Stimulated activated CD8-positive, alpha-beta memory T cell treated with anti-CD3 and anti-CD28 coated beads, Interleukin-15, amount 100 ng/mL, for 1 hour (primary cell): ENCODE data around the gene IL1RN.

ENCODE experiments used
- DNase-seq: peaks from one replicate; pipeline ENCODE4 v3.0.0-alpha.2; 2020; ENCODE audit warnings: low read depth

Gene IL1RN

GRCh38 chr2:113104054-113104611 lies 23.3 kb upstream of the IL1RN start:
- no peak for DNase-seq

DNA sequence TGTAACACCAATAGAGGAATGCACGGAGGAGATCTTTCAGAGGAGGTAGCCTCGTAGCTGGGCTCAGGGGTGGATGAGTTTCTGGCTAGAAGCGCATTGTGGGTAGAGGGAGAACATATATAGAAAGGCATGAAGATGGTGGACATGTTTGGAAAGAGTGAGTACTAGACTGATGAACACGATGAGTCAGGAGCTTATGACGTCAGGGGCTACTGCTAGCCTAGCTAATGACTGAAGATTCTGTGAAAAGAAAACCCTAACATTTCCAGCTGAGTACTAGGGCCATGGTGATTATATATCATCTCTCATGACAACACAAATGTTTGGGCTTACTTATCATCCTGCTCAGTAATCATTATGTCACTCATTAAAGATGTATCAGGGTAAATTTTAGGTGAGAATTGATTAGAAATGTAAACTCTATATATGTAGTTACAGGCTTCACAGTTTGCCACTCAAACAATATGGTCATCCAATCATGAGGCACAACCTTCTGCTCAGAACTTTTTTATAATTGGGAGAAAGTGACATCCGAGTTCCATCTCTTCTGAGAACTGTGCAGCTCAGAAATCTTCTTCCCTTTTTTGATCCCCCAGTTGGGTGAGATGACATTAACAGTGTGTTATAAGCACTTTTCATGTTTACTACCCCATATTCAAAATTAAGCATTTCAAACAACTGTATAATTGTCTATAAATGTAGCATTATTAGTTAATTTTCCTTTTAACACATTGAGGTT lies 22.2 kb upstream of the IL1RN start:
- no peak for DNase-seq

DNA sequence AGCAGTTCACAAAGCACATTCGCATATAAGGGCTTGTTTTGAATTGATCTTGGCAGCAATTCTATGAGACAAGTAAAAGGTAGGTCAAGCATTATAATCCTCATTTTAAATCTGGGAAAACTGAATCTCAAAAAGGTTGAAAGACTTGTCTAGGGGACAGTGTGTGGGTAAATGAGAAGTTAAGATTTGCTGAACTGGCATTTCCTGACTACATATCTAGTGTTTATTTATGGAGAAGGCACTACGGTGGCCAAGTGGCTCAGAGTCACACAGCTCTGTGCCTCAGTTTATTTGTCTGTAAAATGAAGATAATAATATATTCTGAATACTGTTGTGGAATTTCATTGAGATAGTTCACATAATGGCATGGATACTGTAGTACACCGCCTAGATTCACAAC lies 16.3 kb upstream of the IL1RN start:
- no peak for DNase-seq

GRCh38 chr2:113111823-113112287 lies 15.5 kb upstream of the IL1RN start:
- DNase-seq: no peak

- no peak for DNase-seq
These were observed 15.0 kb upstream of the IL1RN start for GRCh38 chr2:113112441-113112840.

DNA sequence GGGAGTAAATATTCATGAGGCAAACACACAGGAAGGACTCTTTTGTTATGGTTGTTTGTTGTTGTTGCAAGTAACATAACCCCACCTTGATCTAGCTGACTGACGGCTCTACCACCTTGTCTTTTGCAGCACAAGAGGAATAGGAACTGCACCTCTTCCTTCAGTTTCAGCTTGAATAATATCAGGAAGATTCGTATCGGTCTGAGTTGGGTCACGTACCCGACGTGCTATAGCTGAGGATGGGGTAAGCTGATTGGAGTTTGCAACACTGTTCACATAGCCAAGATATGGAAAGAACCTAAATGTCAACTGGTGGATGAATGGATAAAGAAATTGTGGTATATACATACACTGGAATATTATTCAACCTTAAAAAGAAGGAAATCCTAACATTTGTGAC lies 14.5 kb upstream of the IL1RN start:
- DNase-seq: no peak

DNA sequence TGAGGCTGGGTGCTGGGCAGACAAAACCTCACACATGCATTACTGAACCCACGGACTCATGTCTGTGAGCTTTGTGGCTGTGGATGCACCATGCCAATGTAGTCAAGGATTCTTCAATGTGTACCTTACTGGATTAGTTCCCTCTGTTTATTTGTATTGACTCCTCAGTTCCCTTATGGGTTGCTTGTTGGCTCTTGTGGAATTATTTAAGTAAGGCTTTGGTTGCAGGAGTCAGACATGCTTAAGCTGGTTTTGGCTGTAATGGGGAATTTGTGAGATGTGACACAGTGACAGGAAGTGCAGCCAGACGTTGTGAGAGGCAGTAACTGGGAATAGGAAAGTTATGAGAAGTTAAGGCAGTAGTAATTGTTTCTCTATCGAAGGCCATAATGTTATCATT lies 13.6 kb upstream of the IL1RN start:
- DNase-seq: no peak

DNA sequence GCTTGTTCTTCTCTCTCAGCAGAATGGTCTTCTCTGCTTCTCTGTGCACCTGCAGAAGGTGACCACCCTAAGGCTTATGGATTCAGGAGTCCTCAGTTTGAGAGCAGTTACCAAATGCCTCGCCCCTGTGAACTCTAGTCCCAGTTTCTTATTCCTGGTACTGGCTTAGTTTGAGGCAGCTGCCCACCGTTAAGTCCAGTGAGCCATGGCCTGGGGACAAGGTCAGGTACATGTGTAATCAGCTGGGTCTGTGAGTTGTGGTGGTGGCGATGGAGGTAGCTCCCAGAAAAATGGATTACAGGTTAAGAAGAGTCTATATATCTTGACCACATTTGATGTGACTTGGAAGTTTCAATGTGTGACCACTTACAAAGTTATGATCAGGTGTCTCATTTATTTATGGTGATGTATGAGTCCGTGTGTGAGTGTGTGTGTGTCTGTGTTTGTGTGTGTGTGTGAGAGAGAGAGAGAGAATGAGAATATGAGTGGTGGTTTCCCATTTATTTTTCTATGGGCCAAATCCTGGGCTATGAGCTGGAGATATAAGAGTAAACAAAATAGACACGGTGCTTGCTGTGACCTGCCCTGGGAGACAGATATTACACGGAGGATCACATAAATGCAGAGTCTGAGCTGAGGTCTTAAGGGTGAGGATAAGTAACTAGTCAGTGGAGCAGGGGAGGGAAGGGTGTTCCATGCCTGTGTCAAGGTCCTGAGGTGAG lies 13.0 kb upstream of the IL1RN start:
- no peak for DNase-seq

DNA sequence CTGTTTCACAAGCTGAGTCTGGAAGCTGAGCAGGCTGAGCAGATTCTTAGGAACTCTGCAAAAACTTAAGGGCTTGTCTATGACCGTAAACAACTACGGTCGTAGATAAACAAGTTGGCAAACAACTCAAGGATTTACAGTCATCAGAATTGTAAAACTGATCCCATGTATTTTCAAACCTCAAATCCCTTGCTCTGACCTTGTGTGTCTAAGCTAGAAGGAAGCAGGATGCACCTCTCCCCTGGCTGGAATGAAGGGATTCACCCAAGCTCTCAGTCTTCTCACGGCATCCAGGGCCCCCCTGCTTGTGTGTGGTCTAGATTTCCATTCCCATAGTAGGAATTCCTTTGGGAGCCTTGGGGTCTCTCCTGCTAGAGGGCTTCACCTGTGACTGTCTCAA lies 12.4 kb upstream of the IL1RN start:
- no peak for DNase-seq

- no peak for DNase-seq
These were observed 11.1 kb upstream of the IL1RN start for GRCh38 chr2:113116100-113116958.

GRCh38 chr2:113117541-113118262 lies 9.7 kb upstream of the IL1RN start:
- DNase-seq: no peak

- DNase-seq: no peak
These were observed 9.1 kb upstream of the IL1RN start for GRCh38 chr2:113118263-113118657.

GRCh38 chr2:113119111-113119510 lies 8.3 kb upstream of the IL1RN start:
- DNase-seq: no peak

DNA sequence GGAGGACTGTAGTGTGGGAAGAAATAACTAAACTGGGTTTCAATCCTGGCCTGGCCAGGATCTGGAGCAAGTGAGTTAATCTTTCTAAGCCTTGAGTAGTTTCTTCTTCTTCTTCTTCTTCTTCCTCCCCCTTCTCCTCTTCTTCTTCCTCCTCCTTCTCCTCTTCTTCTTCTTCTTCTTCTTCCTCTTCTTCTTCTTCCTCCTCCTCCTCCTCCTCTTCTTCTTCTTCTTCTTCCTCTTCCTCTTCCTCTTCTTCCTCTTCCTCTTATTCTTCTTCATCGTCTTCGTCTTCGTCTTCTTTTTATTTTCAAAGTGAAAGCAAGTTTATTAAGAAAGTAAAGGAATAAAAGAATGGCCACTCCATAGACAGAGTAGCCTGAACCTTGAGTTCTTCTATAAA lies 6.5 kb upstream of the IL1RN start:
- no peak for DNase-seq

DNA sequence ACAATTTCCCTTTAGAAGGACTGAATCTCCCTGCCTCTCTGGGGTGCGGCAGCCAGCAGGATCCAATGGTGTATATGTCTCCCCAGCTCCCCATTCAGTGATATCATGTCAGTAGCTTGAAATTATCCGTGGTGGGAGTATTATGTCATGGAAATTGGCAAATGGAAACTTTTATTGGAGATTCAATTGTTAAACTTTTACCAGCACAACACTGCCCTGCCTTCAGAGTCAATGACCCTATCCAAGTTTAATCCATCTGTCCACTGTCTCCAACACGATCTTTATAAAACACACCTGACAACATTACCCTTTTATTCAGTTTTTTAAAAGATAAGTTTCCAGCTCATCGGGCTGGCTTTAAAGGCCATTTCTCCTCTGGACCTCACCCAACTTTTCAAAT lies 5.0 kb upstream of the IL1RN start:
- DNase-seq: no peak

DNA sequence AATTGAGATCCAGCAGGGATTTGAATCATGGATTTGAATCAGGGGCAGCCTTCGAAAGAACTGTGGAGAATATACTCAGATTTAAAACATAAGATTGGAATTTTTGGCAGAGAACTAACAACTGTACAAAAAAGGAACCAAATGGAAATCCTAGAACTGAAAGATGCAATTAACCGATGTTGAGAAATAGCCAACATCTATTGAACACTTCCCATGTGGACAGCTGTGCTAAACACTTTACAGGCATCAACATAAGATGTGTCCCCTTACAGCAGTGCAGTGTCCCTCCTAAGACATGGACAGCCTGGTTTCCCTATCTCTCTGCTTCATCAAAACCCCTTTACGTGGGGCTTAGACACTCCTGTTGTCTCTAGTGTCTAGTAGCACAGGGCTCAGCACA lies 3.7 kb upstream of the IL1RN start:
- no peak for DNase-seq

- no peak for DNase-seq
These were observed 3.0 kb upstream of the IL1RN start for GRCh38 chr2:113124181-113124961.

GRCh38 chr2:113124984-113125855 lies 2.2 kb upstream of the IL1RN start:
- DNase-seq: no peak

GRCh38 chr2:113127646-113128570 lies 510 bp downstream of the IL1RN start:
- DNase-seq: no peak
